Kidney (tissue), 14 donors: ENCODE results near the gene CORO2B. TPM values are rescaled to one million over a fixed set of nuclear protein-coding genes. Genes with fewer than 3 reads are reported as not detected.

Experiments used
- DNase-seq, 5 donors: peaks; one replicate each; pipeline ENCODE4 v3.0.0-alpha.2; 2013 to 2020
- FAIRE-seq: peaks from 2 replicates; lab custom pipeline; 2012; peaks lifted over from hg19 to GRCh38; lab: Jason Lieb, UNC
- H3K27ac ChIP-seq, 2 donors: one replicate each; pipeline ENCODE4 v1.7.0; 2013; ENCODE audit warnings: low read depth in 2 of 2, low read length in 2 of 2, inconsistent platforms in 1 of 2
- H3K27me3 ChIP-seq: one replicate; pipeline ENCODE4 v1.7.1; 2013; ENCODE audit warnings: low read length, inconsistent platforms; ENCODE audit not compliant: control insufficient read depth, insufficient read depth
- H3K36me3 ChIP-seq, 3 donors: one replicate each; pipeline versions ENCODE4 v1.7.0 to v1.7.1; 2013; ENCODE audit warnings: low read length in 3 of 3, control low read depth in 1 of 3, inconsistent platforms in 1 of 3; ENCODE audit not compliant: insufficient read depth in 3 of 3, control insufficient read depth in 2 of 3
- H3K4me1 ChIP-seq, 3 donors: one replicate each; pipeline versions ENCODE4 v1.7.0 to v1.7.1; 2013; ENCODE audit warnings: low read length in 3 of 3, inconsistent platforms in 1 of 3, low read depth in 1 of 3; ENCODE audit not compliant: control insufficient read depth in 2 of 3, insufficient read depth in 2 of 3
- H3K4me3 ChIP-seq, 3 donors: one replicate each; pipeline versions ENCODE4 v1.7.0 to v1.8.1; 2013; ENCODE audit warnings: low read length in 3 of 3, control low read depth in 1 of 3, inconsistent platforms in 1 of 3
- H3K9ac ChIP-seq, 3 donors: one replicate each; pipeline versions ENCODE4 v1.7.0 to v1.7.1; 2013; ENCODE audit warnings: low read length in 3 of 3, control low read depth in 1 of 3, inconsistent platforms in 1 of 3
- H3K9me3 ChIP-seq, 3 donors: one replicate each; pipeline versions ENCODE4 v1.7.0 to v1.7.1; 2013; ENCODE audit warnings: low read length in 3 of 3, control low read depth in 1 of 3, inconsistent platforms in 1 of 3; ENCODE audit not compliant: control insufficient read depth in 2 of 3, insufficient read depth in 1 of 3
- CTCF ChIP-seq: IDR thresholded peaks from 3 replicates; pipeline ENCODE4 v1.5.1; 2012; ENCODE audit warnings: mild to moderate bottlenecking, moderate library complexity, borderline replicate concordance; ENCODE audit not compliant: insufficient read depth; ENCODE audit errors: extremely low read depth
- intact Hi-C: fragments of 100-400 bp; cut with DNase I; formaldehyde crosslinking; loops from one replicate; pipeline ENCODE4 v1.11.1; 2022
- polyA plus RNA-seq: library from polyadenylated mRNA; stranded (reverse); fragments of 350-450 nt; fragmentation: Illumina TruSeq; extraction: RNeasy Lipid Tissue Mini Kit (QIAGEN cat#74804); gene quantifications from one replicate; pipeline ENCODE4 v1.2.3, GENCODE V29; 2014; ENCODE audit warnings: low read depth, low replicate concordance; ENCODE audit not compliant: insufficient read depth
- total RNA-seq: library from RNA; stranded (reverse); fragmentation: NEBNext Ultra II Directional; extraction: Animal tissue kit (Norgen Biotek cat#: 25700); gene quantifications from one replicate; pipeline ENCODE4 v1.2.1, GENCODE V29; 2021
- donor health status: control.
- donor health status: control.
- donor health status: control.
- donor health status: control.
- donor health status: control.
- donor health status: DM: yes; HTN: yes; CAD: no.
- donor health status: Normal renal cell carcinoma (clear cell type).

CORO2B gene
- total and polyA plus RNA-seq, 2 donors from 2014 or later: 7.9 to 9.0 TPM

- peak; percentile 79 for TF ChIP-seq CTCF
- Histone ChIP-seq H3K9me3 (no peaks in the 10 kb centered on the region), H3K36me3 (no peaks in the 10 kb centered on the region), H3K4me3 (no peak overlapping the region), H3K9ac (no peak overlapping the region), H3K4me1 (no peaks in the 10 kb centered on the region), H3K27me3 (no peaks in the 10 kb centered on the region), H3K27ac (no peak overlapping the region)
- DNase-seq (peak in 4 of 5 donors; percentile 82 to 89 (median 83)), FAIRE-seq (no peak)
- intact Hi-C loops: no loop called here
Measured at GRCh38 chr15:68553994-68554720, 24.6 kb upstream of the CORO2B start.

- no peak overlapping the region for H3K27ac ChIP-seq
- no peaks in the 10 kb centered on the region for H3K9me3 ChIP-seq
- H3K27me3 ChIP-seq: no peaks in the 10 kb centered on the region
- no peaks in the 10 kb centered on the region for H3K36me3 ChIP-seq
- FAIRE-seq: no peak
- no peak for TF ChIP-seq CTCF
- no peak overlapping the region for H3K9ac ChIP-seq
- no peak overlapping the region for H3K4me3 ChIP-seq
- intact Hi-C loops: loop anchor here (5.0 kb wide), 2 partner anchors 317 to 367 kb away; no protein-coding TSS in a partner anchor
- no peak for DNase-seq
- peaks cover 0 to 4% (median 0%) of the 10 kb centered on the region in 3 donors for H3K4me1 ChIP-seq
Measured at GRCh38 chr15:68554721-68555678, 23.8 kb upstream of the CORO2B start.

- Histone ChIP-seq H3K4me3 (no peak overlapping the region), H3K9ac (no peak overlapping the region), H3K36me3 (no peaks in the 10 kb centered on the region), H3K27ac (no peak overlapping the region), H3K4me1 (peaks cover 0 to 4% (median 0%) of the 10 kb centered on the region in 3 donors), H3K27me3 (no peaks in the 10 kb centered on the region), H3K9me3 (no peaks in the 10 kb centered on the region)
- FAIRE-seq (no peak), DNase-seq (no peak)
- no peak for TF ChIP-seq CTCF
- intact Hi-C loops: loop anchor here (5.0 kb wide), 2 partner anchors 317 to 367 kb away; no protein-coding TSS in a partner anchor
Measured at GRCh38 chr15:68555679-68556037, 23.1 kb upstream of the CORO2B start.
